Esophagus squamous epithelium (tissue), 4 donors: ENCODE data around the gene CASP6.

Experiments
- CTCF ChIP-seq, 6 experiments: fragments of 450-650 bp in 4 of 6; fragments of 200-600 bp in 2 of 6; sonication (generic) in 2 of 6; IDR thresholded peaks; one replicate each; pipeline ENCODE4 v1.5.1; 2016 to 2019; ENCODE audit warnings: antibody characterized with exemption in 6 of 6, mild to moderate bottlenecking in 4 of 6, moderate library complexity in 4 of 6
- POLR2A ChIP-seq, 4 donors: fragments of 450-650 bp; IDR thresholded peaks; one replicate each; pipeline ENCODE4 v1.6.1; 2017; ENCODE audit warnings: antibody characterized with exemption in 4 of 4, mild to moderate bottlenecking in 4 of 4, moderate library complexity in 3 of 4

GRCh38 chr4:109657854-109658418 is 45.3 kb downstream of the CASP6 start:
- TF ChIP-seq CTCF (IDR thresholded peaks at IDR 0.05) (no peak), POLR2A (IDR thresholded peaks at IDR 0.05) (no peak)
